GM21526 (cell line): ENCODE data around the gene CRTAC1.

Experiments used
- ATAC-seq: cut with Tn5 transposase; IDR thresholded peaks from one replicate; pipeline ENCODE4 v1.9.1; 2021; ENCODE audit warnings: moderate library complexity; ENCODE audit not compliant: unreplicated experiment, low FRiP score

The CRTAC1 gene, protein sequence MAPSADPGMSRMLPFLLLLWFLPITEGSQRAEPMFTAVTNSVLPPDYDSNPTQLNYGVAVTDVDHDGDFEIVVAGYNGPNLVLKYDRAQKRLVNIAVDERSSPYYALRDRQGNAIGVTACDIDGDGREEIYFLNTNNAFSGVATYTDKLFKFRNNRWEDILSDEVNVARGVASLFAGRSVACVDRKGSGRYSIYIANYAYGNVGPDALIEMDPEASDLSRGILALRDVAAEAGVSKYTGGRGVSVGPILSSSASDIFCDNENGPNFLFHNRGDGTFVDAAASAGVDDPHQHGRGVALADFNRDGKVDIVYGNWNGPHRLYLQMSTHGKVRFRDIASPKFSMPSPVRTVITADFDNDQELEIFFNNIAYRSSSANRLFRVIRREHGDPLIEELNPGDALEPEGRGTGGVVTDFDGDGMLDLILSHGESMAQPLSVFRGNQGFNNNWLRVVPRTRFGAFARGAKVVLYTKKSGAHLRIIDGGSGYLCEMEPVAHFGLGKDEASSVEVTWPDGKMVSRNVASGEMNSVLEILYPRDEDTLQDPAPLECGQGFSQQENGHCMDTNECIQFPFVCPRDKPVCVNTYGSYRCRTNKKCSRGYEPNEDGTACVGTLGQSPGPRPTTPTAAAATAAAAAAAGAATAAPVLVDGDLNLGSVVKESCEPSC

DNA sequence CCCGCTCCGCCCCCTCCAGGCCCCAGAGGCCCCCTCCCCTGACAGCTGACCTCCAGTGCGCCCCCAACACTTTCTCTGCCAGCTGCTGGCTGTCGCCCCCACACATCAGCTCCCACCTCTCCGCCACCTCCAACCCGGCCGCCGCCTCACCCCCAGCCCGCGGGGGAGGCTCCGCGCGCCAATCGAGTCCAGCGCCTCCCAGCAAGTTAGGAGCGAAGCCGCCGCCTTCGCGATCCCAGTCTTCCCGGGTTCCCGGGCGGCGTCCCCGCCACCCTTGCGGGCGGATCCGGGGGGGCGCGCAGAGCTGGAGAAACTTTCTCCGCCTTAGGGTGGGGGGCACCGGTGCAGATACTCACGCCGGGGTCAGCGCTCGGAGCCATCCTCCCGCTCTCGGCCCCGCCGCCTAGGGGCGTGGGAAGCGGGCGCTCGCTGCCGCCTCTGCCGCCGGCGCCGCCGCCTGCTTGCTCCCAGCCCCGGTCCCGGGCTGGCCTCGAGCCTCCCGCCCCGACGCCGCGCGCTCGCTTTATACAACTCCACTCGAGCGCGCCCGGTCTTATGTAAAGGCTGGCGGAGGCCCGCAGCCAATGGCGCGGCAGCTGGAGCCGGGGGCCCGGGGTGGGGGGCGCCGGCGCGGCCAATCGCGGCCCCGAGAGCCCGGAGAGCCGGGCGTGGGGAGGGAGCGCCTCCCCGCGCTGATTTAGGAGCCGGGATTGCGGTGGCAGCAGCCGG lies at the start of gene CRTAC1:
Gene CRTAC1 (minus strand): TSS at position 529 of the 729 bp plus-strand sequence. CDS start 149 bp downstream, at position 380.
- ATAC-seq: no peak

DNA sequence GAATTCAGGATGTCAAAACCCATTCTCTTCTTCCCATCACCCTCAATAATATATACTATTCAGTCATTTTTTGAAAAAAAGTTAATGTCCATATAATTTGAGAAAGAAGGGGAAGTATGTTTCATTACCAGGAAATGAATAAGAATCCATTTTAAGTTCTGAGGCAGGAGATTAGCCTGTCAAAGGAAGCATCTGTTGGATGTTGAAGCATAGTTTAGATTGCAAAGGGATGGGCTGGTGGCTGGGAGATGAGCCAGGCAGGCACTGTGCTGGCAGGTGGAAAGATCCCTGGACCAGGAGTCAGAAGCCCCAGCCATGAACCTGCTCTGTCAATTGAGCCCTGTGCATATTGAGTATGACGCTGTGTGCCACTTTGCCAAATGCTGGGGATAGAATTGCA lies 48.4 kb upstream of the CRTAC1 start:
- no peak for ATAC-seq

DNA sequence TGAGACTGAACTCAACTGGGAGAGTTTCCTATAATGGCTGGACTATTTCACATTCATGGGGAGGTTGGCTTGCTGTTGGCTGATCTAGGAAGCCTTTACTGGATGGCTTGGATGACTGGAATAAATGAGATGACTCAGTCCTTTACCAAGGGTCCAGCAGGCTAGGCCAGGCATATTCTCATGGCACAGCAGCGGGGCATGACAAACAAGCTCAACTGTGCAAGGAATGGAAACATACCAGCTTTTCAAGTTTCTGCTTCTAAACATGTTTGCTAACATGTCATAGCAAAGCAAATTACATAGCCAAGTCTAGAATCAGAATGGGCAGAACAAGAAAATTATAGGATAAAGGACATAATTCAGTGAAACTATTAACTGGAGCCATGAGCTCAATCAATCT lies 46.8 kb upstream of the CRTAC1 start:
- ATAC-seq: no peak

DNA sequence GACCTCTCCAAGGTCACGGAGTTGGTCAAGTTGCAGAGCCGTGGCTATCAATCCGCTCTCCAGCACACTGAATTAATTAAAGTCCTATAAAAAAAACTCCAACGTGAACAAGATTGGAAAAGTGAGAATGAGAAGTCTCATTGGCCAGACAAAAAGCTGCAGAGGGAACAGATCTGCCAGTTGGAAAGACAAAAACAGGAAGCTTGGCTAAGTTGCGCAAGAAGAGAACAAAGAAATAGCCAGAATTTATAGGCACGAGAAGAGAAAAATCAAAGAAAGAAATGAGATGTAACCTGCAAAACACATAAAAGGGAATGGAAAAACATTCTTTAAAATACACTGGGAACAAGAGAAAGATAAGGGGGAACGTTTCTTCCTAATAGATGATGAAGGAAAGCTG lies 45.7 kb upstream of the CRTAC1 start:
- ATAC-seq: no peak

DNA sequence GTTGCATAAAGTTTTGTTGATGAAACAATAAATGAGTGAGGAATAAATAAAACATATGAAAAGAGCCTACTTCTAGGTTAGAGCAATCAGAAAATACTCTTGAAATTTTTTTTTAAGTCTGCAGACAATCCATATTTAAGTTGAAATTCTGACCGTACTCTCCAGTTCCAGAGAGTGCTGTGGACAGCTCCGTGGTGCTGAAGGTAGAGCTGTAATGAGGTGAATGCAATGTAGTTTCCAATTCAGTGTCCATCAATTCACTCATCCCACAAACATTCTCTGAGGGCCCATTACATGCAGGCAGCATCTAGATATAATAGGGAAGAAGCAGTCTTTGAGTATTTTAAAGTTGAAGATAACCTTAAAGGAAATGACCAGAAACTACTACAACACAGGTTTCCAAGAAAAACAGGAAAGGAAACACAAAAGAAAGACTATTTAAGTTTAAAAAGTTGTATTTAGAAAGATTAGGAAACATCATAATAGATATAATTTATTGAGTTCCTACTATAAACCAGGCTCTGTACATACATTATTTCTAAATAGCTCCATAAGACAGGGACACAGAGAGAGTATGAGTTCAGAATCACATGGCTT lies 44.0 kb upstream of the CRTAC1 start:
- ATAC-seq: no peak

DNA sequence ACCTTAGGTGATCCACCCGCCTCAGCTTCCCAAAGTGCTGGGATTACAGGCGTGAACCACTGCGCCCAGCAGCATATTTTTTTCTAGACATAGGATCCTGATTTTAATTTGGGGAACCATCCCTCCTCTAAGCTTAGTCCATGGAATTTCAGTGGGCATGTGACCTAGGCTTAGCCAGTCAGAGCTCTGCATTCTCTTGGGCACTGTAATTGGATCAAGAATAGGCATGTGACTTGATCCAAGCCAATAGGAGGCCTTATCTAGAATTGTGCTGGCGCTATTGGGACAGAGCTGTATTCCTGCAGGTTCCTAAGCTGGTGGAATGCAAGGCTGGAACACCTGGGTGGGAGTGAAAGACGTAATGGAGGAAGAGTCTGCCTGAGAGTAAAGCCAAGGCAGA lies 36.7 kb upstream of the CRTAC1 start:
- ATAC-seq: no peak

DNA sequence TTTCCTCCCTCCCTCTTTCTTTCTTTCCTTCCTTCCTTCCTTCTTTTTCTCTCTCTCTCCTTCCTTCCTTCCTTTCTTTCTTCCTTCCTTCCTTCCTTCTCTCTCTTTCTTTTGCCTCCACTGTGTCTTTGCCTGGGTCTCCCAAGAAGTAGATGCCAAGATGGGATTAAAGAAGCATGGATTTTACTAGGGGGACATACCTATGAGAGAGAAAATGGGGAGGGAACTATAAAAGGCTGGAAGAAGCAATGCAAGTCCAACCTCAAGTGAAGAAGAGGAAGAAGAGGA lies 33.3 kb upstream of the CRTAC1 start:
- no peak for ATAC-seq

DNA sequence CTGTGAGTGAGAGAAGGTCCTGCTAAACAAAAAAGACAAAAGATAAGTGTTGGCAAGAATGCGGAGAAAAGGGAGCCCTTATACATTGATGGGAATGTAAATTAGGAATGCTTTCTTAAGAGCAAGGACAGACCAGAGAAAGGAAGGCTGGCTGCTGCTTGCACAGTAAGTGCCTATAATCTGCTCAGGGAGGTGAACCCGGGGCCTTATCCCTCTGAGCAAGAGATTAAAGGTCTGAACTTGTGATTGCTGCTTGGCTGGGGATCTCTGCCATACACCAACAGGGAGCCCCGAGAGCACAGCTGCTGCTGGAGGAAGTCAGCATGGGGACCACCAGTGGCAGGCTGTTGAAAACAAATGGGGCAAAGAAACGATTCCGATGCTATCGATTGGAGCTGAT lies 32.0 kb upstream of the CRTAC1 start:
- ATAC-seq: no peak

DNA sequence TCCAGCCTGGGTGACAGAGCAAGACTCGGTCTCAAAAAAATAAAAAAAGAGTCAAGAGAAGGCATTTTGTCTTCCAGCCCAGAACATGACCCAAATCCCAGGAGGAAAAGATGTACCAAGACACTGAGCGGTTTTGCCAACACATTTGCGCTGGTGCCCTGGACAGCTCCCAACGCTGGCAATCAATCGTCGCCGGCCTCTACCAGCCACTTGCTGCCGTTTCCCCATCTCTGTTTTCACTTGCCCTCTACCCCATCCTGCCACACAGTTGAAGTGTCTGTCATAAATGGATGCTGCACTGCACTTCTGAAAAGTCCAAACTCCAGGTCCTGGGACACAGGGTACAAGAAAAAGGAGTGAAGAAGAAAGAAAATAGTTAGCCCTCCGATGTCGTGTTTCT lies 29.7 kb upstream of the CRTAC1 start:
- ATAC-seq: no peak

DNA sequence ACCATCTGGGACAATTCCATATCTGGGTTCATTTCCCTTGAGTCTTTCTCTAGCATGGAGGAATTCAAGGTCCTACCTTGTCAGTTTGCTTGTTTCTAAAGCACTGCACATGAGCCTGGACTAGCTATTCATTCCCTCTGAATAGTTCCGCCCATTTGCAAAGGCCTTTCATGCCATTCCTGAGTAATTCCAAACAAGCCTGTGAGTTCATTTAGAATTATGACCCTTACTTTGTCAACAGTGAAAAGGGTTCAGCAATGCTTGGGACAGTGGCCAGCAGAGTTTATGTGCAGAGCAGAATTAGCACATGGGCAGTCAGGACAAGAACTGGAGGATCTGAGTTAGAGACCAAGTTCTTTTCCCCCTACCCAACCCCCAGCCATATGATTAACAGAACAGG lies 27.9 kb upstream of the CRTAC1 start:
- ATAC-seq: no peak

DNA sequence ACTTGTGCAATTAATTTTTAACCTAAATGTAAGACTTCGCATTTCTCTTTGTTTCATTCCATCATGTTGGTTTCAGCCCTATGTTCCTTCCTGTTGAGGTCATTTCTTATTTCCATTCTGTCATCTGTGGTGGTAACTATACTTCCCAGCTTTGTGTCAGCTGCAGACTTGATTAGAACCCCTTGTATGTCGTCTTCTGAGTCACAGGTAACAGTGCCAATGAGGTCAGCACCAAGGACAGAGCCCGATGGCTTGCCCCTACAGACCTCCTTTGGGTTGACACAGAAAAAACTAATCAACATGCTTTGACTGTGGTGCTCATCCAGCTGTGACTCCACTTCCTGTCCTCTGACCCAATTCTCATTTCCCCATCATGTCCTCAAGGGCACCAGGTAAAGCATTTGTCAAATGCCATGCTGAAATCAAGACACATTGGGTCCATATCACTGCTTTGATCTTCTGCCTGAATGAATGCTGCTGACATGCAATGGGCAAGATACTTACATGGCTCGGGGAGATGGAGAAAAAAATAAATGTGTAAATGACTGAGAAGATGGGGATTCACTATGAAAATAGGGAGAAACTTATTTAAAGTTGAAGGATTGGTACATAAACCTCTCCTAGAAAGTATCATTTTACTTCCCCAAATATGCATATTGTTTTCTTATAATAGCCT lies 25.6 kb upstream of the CRTAC1 start:
- no peak for ATAC-seq

DNA sequence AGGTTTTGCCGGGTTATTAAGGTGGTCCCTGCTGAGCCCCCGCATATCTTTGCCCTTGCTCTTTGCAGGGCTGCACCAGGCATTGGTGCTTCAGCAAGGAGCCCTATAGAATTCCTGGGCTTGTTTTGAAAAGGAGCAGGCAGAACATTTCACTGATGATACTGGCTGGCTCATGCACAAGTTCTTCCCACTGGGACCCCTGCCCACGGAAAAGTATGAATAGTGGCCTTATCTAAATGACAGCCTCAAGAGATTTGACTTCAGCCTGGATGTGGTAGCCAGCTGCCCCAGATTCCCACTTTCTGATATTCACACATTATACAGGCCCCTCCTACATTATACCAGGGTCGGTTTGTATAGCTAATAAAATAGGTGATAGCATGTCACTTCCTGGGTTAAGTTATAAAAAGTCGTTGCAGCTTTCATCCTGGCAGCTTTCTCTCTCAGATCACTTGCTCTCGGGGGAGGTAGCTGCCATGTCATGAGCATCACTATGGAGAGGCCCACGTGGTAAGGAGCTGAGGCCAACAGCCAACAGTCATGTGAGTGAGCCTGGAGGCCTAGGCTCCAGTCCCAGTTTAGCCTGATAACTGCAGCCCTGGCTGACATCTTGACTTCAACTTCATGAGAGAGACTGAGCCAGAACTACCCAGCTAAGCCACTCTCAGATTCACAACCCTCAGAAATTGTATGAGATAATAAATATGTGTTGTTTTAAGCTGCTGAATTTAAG lies 16.8 kb upstream of the CRTAC1 start:
- ATAC-seq: no peak

DNA sequence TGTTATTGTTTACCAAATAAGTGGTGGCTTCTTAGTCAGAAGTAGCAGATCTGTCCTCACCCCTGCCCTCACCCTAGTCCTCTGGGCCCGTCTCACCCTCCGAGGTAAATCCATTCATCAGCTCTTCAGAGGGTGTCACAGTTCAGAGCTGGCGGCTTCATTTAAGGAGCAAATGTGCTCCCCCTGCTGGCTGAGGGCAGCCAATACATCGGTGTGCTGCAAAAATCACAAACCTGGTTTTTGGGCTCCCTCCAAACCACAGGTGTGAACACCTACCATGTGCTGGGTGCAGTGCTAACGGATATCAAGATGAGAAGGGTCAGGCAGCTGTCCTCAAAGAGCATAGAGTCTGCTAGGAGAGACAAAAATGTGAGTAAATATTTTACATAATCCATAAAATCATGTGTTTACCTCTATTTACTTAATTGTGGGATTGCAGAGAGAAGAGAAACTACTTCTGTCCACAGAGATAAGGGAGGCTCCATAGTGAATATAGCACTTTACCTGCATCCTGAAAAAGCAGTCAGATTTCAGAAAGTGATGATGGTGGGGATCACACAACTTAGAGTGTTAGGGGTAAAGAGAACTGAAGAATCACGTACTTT lies 15.5 kb upstream of the CRTAC1 start:
- no peak for ATAC-seq

DNA sequence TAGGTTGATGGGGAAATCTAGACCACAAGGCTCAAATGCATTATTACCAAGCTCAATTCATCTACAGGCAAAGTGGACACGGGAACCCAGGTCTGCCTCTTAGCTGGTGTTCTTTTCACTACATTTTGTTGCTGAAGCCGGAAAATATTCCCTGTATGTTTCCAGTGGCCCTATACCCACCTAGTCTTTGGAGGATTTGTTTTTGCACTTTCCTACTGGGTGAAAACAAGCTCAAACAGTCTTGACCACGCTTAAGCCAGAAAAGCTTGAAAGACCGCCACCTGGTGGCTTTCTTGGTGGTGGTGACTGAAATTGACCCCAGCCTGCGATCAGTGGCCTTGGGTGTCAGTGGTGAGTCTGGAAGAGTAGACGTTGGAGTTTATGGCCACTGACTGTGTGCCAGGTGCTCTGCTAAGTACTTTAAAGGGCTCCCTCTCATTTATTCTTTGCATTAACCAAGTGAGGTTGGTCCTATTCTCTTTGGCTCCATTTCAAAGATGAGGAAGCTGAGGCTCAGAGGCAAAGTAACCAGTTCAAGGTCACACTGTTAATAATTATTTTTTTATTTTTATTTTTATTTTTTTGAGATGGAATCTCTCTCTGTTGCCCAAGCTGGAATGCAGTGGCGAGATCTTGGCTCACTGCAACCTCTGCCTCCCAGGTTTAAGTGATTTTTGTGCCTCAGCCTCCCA lies 11.1 kb upstream of the CRTAC1 start:
- ATAC-seq: no peak

DNA sequence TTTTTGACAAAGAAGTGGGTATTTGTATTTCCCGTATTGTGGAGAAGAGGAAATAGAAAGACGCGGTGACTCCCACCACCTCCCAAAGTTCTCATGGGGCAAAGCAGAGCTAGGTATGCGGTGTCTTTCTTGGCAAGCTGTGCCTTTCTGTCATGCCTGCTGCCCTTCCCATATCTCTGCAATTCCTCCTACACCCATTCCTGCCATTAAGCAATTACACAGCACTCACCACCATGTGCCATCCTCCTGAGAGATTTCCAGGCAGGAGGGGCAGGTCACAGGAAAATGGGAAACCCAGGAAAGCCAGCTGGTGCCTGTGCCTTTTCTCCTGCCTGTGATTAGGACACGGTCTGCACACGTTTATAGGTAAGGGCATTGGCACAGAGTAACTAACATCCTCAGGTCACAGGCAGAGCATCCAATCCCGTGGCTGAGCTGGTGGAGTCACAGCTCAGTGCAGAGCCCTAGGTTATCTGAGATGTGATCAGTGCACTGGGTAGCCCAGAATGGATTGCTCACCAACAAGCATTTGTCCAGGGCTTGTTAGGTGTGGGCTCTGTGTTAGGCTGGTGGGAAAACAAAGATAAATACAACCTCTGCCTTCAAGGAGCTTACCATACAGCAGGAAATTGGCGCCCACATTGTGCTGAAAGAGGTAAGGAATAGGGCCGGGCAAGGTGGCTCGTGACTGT lies 9.4 kb upstream of the CRTAC1 start:
- ATAC-seq: no peak

DNA sequence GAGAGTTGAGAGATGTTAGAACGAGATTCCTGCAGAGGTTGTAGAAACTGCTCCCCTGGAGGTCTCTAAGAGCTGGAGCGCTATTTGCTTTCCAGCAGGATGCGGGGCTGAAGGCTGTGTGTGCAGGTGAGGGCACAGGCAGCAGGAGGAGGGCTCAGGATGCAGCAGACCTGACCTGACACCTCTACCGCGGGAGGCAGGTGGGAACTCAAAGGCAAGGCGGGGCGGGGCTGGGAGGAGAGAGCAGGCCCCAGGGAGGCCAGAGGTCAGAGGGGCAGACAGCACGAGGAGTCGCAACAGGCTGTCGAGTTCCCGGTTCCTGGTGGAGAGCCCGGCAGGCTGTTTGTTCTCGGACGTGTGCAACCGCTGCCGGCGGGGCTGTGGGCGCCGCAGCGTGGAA lies 7.9 kb upstream of the CRTAC1 start:
- no peak for ATAC-seq

DNA sequence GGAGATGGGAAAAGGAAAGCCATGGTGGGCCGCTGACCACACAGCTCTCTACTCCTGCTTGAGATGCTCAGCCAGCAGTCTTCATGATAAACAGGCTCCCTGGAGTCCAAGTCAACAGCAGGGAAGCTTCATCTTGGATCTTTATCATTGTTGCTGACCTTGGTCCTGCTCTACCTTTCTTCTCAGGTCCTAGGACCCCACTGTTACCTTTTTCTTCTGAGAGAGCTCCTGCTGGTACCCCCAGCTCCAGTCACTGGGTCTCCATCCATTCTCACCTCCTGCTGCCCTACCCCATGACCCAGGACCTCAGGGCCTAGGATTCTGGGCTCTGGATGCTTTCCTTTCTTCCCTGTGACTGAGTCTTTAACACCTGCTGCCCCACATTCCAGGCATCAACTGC lies 5.2 kb upstream of the CRTAC1 start:
- no peak for ATAC-seq

DNA sequence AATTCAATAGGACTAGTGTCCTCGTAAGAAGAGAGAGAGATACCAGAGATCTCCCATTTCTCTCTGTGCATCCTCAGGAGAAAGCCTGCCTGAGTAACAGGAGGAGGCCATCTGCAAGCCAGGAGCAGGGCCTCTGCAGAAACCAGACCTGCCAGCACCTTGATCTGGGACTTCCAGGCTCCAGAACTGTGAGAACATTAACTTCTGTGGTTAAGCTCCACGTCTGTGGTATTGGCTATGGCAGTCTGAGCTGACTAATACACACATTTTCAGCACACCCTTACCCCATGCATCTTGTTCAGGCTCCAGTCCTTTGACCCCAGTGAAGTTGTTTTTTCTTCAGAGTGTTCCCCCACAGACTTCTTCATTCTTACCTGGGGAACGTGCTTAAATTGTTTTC lies 3.1 kb upstream of the CRTAC1 start:
- ATAC-seq: no peak

DNA sequence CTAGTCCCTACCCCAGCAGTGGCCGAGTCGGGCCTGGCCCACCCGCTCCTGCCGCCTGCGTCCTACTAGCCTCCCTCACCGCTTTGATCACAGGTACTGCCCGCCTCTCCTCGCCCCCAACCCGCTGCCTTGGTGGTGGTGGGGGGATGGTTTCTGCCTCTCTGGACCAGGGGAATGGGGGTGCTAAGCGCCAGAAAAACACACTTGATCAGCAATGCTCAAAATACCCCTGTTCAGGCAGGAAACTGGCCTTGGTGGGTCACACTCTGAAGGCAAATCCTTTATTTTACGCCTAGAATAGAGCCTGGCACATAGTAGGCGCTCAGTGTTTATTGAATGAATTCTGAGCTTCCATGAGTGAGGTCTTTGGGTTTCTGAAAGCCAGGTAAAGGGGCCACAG lies 1.0 kb upstream of the CRTAC1 start:
- no peak for ATAC-seq
